HG03095 (cell line): Measurements from ENCODE around the gene UVRAG.
"Not testable (repeated sequence)": the region's sequence is repeated elsewhere in the genome, so short reads cannot be mapped to it uniquely, and the experiment has no call there.

Experiments used
- ATAC-seq: cut with Tn5 transposase; IDR thresholded peaks from one replicate; pipeline ENCODE4 v1.9.1; 2021; ENCODE audit warnings: moderate library complexity; ENCODE audit not compliant: unreplicated experiment

Gene UVRAG

DNA sequence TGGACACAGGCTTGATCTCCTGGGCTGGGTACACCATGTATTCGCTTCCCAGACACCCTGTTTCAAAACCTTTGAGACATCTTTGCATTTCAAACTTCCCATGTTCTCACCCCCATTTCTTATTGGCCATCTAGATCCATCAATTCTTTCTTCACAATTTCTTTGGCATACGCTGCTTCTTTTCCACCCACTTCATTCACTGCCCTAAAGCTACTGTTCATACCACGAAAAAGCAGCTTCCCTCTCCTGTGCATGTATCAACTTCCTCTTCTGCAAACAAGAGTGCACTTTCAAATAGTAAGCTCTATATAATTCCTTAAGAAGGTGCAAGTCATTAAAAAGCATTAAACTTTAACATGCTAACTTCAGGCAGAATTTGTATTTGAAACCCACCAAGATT is 21.4 kb downstream of the UVRAG start:
- ATAC-seq: no peak

DNA sequence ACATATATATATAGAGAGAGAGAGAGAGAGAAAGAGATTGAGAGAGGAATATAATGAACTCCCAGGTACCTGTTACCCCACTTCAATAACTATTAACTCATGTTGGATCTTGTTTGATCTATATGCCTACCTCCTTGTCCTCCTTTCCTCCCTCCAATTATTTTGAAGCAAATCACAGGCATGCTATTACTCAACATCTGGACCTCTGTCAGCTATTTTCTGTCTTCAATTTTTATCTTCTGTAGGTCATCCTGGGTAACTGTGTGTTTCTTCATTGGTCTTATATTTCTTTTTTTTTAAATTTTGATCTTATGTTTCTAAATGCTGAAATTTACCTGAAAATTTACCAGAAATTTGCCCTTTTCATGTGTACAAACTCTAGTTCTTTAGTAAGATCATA is 24.8 kb downstream of the UVRAG start:
- no peak for ATAC-seq

DNA sequence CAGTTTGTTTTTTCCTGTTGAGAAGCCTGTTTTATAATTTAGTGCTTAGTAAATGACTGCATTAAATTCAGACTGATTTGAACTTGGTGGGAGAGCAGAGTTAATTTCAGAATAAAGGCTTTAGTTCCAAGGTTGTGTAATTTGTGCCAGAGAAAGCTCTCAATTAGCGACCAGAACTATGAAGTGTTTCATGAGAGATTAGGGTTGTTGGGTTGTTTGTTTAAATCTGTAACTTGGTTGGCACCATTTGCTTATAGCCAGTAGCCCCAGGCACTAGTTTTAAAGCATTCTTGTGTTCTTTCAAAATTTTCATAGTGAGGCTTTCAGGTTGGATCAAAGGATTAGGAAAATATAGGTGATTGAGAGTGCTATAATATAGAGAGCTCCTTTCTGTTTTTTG is 25.5 kb downstream of the UVRAG start:
- ATAC-seq: no peak

GRCh38 chr11:75841739-75842138 is 26.7 kb downstream of the UVRAG start:
- no peak for ATAC-seq

GRCh38 chr11:75845324-75845723 is 30.3 kb downstream of the UVRAG start:
- ATAC-seq: no peak

- no peak for ATAC-seq
These were observed 34.9 kb downstream of the UVRAG start for GRCh38 chr11:75849894-75850293.

DNA sequence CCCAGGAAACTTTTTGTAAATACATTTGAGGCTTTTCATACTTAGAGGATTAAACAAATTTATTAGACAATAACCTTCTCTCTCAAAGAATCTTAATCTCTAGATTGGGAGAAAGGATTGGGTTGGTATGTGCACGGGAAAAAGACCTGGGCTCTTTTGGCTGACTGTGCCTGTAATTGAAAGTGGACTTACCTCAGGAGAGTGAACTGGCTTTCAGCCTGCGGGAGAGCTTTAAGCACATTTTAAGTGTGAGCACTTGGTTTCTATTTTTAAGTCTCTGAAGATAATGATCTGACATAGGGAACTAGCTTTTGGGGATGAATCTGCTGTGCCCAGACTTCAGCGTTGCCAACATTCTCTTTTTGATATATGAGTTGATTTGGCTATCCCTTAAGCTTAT is 35.8 kb downstream of the UVRAG start:
- ATAC-seq: no peak

DNA sequence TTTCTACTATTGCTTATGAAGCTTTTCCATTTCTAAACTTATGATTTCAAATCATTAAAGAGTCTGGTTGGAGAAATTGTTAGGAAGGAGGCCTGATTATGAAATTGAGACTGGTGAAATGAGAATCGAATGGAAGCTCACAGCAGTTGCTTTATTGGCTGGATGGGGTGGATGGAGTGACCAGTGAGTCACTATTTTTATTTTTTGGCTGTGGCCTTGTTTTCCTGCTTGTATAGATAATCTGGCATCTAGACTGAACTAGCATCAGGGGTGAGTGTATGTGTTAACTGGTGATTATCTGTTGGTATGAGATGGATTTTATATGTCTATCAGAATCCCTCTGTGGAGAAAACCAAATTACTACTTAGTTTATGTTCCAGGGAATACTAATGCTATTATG is 36.2 kb downstream of the UVRAG start:
- no peak for ATAC-seq

DNA sequence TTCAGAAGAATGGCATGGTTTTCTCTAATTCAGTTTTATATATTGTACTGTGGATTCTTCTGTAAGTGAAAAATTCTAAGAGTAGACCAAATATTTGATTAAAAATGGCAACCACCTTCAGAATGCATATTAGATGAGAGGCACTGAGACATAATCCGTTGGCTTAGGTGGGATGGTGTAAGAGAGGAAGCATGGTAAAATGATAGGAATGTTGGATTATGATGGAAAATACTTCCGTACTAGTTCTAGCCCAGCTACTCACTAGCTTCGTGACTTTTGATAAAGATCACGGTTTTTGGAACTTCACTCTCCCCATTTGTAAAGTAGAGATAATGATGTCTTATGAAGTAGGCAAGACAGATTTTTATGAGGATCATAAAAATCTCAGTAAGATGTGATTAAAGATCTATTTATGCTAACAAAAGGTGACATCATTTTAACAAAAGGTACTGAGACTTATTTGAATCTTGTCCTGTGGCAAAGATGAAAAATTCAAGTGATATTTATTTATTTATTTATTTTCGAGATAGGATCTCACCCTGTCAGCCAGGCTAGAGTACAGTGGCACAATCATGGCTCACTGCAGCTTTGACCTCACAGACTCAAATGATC is 37.5 kb downstream of the UVRAG start:
- no peak for ATAC-seq

DNA sequence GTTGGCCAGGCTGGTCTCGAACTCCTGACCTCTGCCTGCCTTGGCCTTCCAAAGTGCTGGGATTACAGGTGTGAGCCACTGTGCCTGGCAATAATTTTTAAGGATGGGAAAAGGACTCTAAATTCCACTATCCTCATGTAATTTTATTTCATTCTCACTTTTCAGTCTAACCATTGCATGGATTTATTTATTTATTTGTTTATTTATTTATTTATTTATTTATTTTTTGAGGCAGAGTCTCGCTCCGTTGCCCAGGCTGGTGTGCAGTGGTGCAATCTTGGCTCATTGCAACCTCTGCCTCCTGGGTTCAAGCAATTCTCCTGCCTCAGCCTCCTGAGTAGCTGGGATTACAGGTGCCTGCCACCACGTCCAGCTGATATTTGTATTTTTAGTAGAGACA is 38.6 kb downstream of the UVRAG start:
- not testable (repeated sequence) for ATAC-seq

DNA sequence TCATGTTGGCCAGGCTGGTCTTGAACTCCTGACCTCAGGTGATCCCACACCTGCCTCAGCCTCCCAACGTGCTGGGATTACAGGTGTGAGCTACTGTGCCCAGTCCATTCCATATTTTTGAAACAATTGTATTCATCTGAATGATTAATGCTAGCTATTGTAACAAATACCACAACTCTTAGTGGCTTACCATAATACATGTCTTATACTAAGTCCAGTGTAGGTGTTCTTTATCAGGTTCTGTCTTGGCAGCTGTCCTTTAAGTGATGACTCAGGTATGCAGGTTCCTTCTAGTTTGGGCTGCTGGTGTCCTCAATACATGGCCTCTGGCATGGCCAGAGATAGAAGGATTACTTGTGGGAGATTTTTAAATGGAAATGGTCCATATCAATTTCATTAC is 39.0 kb downstream of the UVRAG start:
- no peak for ATAC-seq

DNA sequence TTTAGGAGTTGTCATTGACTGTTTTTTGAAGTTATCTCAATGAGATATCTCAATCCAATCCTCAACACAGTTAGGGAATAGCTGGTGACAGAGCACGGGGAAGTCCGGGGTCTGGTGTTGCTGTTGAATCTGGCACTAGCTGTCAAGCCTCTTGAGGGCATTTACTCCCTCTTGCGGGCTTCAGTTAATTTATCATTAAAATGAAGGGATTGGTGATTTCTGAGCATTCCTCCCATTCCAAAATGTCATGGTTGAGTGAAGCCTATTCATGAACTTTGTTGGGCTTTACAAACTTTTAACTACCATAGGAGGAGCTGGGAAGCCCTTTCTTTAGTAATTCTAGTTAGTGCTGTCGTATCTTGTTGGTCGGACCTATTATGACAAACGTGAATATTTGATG is 40.2 kb downstream of the UVRAG start:
- no peak for ATAC-seq

- no peak for ATAC-seq
These were observed 41.9 kb downstream of the UVRAG start for GRCh38 chr11:75856912-75857311.

DNA sequence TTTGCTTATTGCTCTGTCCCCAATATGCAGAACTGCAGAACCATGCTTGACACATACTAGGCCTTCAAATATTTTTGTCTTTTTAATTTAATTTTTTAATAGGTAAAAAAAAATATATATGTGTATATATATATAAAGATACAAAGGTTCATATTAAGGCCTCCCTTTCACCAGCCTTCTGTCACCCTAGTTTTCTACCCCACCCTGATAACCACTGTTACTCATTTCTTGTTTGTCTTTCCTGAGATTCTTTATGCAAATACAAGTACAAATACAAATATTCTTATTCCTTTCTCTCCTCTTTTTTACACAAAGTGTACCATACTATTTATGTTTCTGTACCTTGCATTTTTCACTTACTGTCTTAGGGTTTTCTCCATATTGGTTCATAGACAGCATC is 43.0 kb downstream of the UVRAG start:
- no peak for ATAC-seq

GRCh38 chr11:75858613-75859012 is 43.6 kb downstream of the UVRAG start:
- no peak for ATAC-seq

- no peak for ATAC-seq
These were observed 44.6 kb downstream of the UVRAG start for GRCh38 chr11:75859614-75860013.

DNA sequence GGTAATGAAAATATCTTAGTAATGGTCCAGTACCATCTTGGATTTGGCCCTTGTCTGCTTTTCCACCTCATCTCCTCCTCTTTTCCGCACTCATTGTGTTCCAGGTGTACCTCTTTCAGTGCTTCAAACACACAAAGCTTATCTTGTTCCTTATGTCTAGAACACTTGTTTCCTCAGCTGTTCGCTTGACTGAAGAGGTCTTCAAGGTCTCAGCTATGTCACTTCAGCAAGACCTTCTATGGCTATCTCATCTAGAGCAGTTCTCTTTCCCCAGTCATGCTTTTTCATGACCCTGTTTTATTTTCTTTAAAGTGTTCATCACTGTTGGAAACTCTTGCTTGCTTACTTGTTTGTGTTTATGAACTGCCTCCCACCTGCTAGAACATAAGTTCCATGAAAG is 47.4 kb downstream of the UVRAG start:
- ATAC-seq: no peak

DNA sequence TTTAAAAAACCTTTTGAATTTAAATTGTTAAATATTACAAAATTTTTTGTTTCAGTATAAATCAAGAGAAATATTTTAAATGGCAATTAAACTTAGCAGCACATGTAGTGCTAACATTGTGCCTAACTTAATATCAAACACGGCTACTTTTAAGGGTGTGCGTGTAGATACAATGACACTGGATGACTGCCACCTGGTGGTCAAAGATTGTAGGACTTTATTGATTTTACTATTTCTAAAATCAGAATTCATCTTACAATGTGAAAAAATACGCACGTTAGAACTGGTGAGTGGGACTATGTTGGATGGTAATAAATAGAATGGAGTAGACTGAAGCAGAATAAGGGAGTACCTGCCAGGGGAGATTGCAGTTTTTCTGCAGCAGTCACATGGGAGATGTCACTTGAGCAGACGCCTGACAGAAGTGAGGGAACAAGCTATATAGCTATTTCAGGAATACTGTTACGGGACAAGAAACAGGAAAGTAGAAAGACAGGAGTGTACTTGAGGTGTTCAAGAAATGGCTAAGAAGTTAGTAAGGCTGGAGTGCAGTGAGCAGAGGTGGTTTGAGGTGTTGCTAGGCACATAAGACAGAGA is 52.9 kb downstream of the UVRAG start:
- ATAC-seq: no peak

DNA sequence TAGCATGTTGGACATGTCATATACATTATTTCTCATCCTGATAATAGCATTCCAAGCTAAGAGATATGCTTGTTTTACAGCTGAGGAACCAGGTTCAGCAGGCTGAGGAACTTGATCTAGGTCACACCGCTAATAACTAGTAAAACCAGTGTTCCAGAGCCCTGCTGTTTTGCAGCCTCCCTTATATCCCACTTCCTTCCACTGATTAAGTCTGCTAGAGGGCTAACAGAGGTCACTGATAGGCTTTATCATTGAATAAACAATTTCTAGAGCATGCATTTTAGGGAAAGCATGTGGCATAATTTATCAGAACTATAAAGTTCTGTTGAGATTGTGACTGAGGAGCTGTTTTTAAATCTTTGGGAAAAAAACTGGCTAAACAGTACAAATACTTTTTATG is 54.0 kb downstream of the UVRAG start:
- ATAC-seq: no peak

DNA sequence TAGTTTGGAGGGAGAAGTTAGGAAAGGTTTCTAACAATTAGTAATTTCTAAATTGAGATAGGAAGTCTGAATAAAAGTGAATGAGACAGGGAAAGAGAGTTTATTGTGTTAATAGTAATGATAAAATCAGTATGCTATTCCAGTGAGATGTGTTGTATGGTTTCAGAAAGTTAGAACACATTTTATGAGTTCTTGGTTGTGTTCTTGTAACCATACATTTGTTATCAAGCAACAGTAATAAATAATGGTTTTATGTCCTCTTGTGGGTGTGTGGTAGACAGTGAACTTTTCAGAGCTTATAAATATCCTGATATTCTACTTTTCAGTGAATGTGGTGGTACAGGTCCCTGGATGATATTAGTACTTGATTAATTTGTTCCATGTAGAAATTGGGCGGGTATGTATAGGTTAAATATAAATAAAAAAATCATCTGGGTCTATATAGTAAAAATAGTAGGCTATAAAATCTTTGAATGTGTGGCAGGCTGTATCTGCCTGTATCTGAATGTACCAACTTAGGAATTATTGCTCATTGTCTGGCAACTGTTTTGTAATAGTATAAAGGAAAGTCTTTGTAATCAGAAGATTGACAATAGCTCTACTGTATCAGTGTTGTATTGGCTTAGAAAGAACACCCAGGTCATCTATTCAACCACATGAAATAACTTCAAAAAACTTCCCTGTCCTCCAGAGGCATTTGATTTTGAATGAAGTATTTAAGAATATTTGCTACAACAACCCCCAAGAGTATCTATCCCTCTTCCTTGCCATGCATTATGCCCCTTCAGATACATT is 54.8 kb downstream of the UVRAG start:
- ATAC-seq: no peak

DNA sequence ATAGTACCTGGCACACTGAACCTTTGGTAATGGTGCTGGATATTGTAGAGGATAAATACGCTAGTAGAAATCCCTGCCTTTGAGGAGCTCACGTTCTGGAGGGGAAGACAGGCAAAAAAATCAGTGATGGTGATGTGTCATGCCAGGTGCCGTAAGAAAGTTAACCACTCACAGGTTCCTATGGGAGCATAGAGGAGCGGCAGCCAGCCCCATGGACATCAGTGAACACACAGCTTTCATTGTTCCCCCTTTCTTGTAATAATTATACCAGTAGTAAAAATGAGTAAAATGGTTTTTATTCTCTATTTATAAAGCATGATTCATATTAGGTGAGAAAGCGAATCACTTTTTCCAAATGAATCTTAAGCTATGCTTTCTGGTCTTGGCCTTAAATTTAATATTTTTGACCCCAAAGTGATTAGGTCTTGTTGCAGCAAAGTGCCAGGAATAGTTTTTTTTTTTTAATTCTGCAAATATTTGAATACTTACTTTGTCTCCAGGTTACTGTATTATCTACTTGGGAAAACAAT is 57.9 kb downstream of the UVRAG start:
- no peak for ATAC-seq
